COLO668 (cell line): ENCODE data around the gene WIPF1.

Experiments
- DNase-seq: peaks from one replicate; lab custom pipeline; 2025; ENCODE audit not compliant: unreplicated experiment; lab: John Stamatoyannopoulos, UW

The WIPF1 gene

DNA sequence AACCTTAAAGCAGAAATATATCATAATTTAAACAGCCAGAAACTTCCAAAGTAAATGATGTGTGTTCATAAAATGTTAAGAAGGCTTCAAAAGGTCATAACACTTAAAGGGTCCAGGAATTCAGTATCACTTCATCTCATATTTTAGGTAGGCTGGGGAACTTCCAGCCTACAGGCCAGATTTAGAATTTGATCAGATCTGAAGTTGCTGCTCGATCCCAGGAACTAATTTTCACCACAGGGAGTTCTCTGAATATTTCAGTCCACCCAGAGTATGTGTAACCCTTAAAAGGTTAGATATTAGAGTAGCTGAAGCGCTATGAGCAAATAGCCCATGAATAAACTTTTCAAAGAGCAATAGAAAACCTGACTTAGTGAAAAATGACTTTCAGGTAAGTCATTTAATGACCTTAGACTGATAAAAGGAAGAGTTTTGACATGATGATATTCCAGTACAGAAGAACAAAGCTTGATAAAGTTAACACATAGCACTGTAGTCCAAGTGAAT lies 1.7 kb downstream of the WIPF1 start:
- DNase-seq = no peak

DNA sequence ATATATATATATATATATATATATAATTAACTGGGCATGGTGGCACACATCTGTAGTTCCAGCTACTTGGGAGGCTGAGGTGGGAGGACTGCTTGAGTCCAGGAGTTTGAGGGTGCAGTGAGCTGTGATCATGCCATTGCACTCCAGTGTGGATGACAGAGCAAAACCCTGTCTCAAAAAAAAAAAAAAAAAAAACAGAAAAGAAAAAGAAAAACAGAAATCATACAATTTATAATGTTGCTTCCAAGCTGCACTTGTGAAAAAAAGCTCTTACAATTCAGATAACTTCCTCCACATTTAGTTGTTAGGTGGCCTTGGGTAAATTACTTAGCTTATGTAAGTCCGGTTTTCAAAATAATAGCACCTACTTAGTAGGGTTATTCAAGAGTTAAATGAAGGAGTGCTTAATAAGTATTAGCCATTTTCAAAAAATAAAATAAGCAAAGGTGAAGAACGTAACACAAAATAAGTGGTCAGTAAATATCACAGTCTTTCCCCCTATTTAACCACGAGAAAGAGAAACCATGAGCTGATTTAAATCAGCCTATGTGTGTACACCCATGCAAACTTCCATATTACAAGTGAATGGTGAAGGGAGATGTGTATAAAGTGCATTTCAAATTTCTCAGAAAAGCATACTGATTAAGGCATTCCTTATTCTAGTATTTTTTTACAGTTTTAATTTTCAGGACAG lies 2.3 kb downstream of the WIPF1 start:
- no peak for DNase-seq

DNA sequence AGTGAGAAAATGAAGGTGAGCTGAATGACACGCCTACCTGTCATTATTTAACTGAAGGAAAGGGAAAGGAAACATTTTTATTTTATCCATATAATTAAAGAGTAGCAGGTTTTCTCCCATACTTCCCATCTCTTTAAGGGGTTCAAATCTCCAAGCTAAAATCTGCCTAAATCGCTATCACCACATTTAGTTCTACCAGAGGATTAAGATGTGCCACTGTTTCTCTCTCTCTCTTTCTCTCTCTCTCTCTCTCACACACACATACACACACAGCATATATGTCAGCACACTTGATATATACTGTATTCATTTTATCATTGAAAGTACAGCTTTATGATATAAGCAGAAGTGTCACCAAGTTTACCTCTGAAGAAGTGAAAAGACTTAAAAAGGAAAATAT lies 3.1 kb downstream of the WIPF1 start:
- DNase-seq = no peak

- DNase-seq = no peak
These were observed 3.9 kb downstream of the WIPF1 start for GRCh38 chr2:174593574-174594203.

DNA sequence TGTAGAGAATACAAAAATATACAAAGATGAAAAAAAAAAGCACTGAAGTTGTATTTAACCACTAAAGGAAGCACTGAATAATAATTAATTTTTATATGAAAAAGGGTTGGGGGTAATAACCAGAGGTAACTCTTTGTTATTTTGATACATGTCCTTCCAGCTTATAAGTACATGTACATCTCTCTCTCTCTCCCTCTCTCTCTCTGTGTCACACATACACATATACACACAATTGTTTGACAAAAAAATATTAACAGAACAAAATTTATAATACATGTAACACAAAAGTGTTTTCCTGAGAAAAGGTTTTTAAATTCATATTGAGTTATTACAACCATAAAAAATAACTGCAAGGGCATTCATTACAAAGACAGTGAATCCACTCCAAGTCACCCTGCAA lies 4.6 kb downstream of the WIPF1 start:
- DNase-seq = no peak

DNA sequence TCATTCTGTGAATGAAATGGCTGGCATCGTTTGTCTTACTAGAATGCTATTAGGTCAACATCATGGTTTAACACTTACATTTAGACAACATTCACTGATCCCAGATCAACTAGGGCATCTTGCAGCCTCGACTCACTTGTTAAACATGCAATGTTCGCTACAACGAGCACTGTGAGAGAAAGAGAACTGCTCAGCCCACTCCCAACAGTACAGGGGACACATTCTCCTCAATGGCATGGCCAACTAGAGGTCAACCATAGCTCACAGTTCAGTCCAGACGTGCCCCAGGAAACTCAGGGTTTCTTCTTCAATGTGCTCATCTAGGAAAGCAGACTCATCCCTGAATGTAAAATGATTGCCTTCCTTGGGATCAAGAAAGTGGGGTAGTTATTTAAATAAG lies 5.9 kb downstream of the WIPF1 start:
- DNase-seq = no peak

GRCh38 chr2:174590928-174591648 lies 6.5 kb downstream of the WIPF1 start:
- no peak for DNase-seq

DNA sequence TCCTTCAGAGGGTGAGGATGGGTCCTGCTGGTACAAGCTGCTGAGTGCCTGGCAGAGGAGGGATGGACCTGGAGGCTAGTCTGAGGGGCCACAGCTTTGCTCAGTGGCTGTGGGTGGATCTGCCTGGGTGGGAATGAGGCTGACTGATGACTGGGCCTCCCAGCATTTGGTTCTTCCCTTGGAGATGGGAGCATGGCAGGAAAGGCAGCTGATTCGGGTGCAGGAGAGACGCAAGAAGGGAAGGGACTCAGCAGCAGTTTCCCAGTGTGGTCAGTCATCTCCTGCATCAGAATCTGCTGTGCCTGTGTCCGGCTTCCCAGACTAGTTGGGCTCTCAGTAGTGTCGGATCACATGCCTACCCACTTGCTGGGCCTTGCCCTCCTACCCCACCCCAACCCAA lies 7.3 kb downstream of the WIPF1 start:
- no peak for DNase-seq

- no peak for DNase-seq
These were observed 8.3 kb downstream of the WIPF1 start for GRCh38 chr2:174589334-174589733.

DNA sequence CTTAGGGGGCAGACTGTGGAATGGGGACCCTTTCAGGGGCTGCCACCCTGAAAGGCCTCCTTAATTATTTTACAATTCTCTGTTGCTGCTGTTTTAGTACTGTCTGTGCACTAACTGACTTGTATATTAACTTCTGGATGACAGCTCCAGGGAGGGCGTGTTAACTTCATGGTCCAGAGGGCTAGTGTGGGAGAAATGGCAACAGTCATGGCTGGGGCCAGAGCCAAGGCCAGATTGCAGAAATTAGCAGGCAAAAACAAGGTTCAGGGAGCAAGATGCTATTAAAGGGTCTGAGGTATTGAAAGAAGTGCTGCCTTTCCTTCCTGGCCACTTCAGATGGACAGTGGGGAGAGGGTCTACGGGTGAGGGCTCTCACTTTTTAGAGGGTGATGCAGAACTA lies 9.1 kb downstream of the WIPF1 start:
- DNase-seq = no peak

GRCh38 chr2:174587579-174587978 lies 10.0 kb downstream of the WIPF1 start:
- no peak for DNase-seq

- no peak for DNase-seq
These were observed 10.9 kb downstream of the WIPF1 start for GRCh38 chr2:174586418-174587295.

- no peak for DNase-seq
These were observed 11.8 kb downstream of the WIPF1 start for GRCh38 chr2:174585657-174586252.

GRCh38 chr2:174585146-174585545 lies 12.5 kb downstream of the WIPF1 start:
- DNase-seq = peak; percentile 44

GRCh38 chr2:174581491-174581890 lies 16.1 kb downstream of the WIPF1 start:
- no peak for DNase-seq

DNA sequence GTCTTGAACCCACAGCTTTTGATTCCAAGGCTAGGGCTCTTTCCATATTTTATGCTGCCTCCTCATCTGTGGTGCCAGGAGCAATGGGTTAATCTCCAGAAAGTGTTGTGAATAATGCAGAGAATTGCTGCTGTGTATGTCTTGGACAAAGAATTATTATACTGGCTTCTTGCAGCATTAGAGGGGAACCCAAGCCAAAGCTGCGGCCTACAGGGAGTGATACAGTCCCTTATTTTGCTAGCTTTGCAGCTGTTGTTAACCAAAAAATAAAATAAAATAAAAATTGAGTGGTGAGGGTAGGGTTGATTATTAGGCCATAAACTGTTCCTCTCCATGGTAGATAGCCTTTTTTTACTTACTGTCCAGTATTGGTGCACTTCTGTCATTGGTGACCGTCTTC lies 16.7 kb downstream of the WIPF1 start:
- no peak for DNase-seq

- DNase-seq = no peak
These were observed 19.5 kb downstream of the WIPF1 start for GRCh38 chr2:174577967-174578589.

GRCh38 chr2:174575124-174575776 lies 22.4 kb downstream of the WIPF1 start:
- DNase-seq = no peak

- no peak for DNase-seq
These were observed 22.9 kb downstream of the WIPF1 start for GRCh38 chr2:174574657-174575056.

DNA sequence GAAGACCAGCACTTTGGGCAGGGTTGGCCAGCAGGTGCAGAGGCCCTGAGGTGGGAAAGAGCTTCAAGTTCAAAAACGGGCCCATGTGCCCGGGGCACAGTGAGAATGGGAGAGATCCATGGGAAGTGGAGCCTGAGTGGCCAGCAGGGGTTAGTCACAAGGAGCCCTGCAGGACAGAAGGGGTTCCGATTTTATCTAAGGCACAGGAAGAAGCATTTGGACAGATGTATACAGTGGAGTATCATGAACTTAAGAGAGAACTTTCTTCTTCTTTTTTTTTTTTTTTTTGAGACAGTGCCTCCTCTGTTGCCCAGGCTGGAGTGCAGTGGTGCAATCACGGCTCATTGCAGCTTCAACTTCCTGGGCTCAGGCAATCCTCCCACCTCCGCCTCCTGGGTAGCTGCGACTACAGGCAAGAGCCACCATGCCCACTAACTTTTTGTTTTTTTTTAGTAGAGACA lies 24.0 kb downstream of the WIPF1 start:
- DNase-seq = no peak
